NCI-H526 treated with DMSO at 0.1 percent for 48 hours (cell line): Measurements from ENCODE around the gene FZR1.

Experiments used
- DNase-seq: peaks from one replicate; lab custom pipeline; 2025; lab: John Stamatoyannopoulos, UW

FZR1 gene

DNA sequence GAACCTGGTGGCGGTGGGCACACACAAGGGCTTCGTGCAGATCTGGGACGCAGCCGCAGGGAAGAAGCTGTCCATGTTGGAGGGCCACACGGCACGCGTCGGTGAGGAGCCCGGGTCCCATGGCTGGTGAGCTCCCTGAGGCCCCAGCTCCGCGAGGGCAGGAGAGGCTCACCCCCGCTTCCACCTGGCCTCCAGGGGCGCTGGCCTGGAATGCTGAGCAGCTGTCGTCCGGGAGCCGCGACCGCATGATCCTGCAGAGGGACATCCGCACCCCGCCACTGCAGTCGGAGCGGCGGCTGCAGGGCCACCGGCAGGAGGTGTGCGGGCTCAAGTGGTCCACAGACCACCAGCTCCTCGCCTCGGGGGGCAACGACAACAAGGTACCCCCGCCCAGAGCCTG is 25.6 kb downstream of the FZR1 start:
- DNase-seq = no peak

DNA sequence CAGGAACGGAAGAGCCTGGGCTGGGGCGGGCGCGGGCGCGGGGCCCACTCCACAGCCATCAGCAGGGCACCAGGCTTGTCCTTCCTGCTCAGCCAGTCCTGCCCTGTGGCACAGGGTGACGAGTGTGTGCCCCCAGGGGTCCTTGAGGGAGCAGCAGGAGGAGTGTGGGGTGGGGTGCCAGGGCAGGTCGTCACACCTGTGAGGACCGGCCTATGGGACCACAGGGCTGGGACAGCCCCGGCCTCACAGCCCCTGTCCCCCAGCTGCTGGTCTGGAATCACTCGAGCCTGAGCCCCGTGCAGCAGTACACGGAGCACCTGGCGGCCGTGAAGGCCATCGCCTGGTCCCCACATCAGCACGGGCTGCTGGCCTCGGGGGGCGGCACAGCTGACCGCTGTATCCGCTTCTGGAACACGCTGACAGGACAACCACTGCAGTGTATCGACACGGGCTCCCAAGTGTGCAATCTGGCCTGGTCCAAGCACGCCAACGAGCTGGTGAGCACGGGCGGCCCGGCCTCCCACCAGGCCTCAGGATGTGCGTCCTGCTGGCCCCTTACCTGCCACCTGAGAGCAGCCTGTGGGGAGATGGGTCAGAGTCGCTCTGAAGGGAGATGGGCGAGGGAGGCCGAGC is 26.2 kb downstream of the FZR1 start:
- DNase-seq = no peak

DNA sequence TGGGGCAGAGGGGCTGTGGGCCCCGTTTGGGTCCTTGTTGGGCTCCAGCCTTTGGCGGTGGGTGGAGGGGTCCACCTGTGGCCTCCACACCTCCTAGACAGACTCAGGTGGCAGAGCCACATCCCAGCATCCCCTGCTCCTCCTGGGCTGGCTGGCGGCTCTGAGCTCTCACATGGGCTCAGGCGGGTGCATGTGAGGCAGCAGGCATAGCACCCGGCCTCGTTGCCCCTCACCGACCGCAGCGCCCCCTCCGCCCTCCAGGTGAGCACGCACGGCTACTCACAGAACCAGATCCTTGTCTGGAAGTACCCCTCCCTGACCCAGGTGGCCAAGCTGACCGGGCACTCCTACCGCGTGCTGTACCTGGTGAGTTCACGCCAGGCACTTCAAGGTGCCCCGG is 26.9 kb downstream of the FZR1 start:
- no peak for DNase-seq

DNA sequence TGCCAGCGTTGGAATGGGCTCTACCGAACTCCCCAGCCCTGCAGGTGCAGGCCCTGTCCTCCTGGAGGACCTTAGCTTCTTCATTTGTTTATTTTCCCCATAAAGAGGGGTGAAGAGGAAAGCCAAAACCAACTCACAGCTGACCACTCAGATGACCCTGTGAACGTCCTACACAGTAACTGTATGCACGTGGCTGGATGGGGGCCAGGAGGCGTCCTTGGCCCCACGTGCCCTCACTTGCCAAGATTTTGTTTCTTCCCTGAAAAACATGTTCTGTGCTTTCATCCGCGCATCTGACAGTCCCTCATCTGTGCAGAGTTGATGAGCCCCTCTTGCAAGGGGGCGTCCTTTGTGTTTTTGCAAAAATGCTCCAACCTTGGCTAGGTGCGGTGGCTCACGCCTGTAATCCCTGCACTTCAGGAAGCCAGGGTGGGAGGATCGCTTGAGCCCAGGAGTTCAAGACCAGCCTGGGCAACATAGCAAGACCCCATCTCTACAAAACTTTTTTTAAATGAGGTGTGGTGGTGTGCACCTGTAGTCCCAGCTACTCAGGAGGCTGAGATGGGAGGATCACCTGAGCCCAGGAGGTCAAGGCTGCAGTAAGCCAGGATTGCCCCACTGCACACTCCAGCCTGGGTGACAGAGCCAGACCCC is 27.6 kb downstream of the FZR1 start:
- DNase-seq = no peak

DNA sequence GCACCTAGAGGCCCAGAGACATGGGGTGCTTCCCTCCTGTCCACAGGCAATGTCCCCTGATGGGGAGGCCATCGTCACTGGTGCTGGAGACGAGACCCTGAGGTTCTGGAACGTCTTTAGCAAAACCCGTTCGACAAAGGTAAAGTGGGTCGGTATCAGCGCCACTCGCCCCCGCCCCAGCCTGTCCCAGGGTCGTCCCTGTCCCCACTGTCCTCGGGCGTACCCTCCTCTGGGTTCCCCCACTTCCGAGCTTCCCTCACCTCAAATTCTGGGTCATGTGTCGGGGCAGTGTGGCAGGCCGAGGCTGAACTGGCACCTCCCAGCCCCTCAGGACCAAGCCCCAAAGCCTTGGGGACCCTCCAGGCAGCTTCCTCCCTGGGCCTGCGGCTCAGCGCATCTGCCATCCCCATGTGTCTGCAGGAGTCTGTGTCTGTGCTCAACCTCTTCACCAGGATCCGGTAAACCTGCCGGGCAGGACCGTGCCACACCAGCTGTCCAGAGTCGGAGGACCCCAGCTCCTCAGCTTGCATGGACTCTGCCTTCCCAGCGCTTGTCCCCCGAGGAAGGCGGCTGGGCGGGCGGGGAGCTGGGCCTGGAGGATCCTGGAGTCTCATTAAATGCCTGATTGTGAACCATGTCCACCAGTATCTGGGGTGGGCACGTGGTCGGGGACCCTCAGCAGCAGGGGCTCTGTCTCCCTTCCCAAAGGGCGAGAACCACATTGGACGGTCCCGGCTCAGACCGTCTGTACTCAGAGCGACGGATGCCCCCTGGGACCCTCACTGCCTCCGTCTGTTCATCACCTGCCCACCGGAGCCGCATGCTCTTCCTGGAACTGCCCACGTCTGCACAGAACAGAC is 28.5 kb downstream of the FZR1 start:
- no peak for DNase-seq

DNA sequence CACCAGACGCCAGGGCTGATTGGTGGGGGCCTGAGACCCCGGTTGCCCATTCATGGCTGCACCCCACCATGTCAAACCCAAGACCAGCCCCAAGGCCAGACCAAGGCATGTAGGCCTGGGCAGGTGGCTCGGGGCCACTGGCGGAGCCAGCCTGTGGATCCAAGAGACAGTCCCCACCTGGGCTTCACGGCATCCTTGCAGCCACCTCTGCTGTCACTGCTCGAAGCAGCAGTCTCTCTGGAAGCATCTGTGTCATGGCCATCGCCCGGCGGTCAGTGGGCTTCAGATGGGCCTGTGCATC is 29.1 kb downstream of the FZR1 start:
- DNase-seq = no peak

DNA sequence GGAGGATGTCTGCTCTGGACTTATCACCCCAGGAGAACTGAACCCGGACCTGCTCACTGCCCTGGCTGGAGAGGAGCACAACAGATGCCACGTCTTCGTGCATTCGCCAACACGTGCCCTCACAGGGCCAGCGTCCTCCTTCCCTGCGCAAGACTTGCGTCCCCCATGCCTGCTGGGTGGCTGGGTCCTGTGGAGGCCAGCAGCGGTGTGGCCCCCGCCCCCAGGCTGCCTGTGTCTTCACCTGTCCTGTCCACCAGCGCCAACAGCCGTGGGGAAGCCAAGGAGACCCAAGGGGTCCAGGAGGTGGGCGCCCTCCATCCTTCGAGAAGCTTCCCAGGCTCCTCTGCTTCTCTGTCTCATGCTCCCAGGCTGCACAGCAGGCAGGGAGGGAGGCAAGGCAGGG is 29.5 kb downstream of the FZR1 start:
- DNase-seq = no peak

DNA sequence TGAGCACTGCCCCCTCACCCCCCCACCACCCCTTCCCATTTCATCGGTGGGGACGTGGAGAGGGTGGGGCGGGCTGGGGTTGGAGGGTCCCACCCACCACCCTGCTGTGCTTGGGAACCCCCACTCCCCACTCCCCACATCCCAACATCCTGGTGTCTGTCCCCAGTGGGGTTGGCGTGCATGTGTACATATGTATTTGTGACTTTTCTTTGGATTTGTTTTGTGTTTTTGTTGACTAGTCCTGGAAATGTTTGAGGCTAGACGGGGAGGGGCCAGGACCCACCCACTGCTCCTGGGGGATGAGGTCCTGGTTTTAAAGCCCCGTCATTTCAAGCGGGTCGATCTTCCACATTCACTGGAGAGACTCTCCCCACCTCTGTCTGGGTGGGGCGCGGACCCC is 29.9 kb downstream of the FZR1 start:
- DNase-seq = no peak

DNA sequence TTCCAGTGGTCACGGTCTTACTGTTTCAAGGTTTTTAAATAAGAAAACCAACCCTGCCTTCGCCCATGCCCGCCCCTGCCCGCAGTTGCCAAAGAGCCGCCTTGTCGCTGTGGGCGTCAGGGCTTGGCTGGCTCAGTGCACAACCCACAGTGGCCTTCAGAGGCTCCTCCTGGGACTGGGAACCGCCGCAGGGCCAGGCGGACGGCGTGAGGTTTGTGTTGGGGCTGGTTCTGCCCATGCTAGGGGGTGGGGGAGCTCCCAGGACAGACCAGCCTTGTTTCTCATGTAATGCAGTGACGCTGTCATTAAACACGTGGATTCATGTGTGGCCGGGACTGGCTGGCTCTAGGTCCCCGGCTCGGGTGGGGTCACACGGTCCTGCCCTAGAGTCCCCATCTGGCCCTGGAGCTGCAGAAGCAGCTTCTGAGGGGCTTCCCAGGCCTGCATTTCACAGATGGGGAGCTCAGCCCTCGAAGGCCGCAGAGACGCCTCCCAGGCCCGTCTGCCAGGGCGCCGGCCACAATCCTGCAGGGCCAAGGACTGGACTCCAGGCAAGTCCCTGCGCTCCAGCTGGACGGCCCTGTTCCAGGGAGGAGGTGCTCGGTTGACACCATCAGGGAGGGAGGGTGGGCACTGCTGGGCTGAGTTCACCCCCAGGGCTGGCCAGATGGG is 30.5 kb downstream of the FZR1 start:
- DNase-seq = no peak

DNA sequence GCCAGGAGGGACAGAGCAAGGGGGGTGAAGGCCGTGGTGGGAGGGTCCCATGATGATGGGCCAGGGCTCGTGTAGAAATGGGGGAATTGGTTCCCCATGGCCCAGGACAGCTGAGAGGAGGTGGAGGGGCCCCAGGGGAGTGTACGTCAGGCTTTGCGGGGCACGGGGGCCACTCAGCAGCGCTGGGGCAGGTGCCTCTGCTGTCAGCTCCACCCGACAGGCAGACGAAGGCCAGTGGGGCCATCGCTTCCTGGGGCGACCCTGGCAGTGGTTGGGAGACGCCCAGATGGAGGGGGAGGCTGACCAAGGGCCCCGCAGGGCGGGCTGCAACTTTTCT is 31.0 kb downstream of the FZR1 start:
- DNase-seq = no peak

DNA sequence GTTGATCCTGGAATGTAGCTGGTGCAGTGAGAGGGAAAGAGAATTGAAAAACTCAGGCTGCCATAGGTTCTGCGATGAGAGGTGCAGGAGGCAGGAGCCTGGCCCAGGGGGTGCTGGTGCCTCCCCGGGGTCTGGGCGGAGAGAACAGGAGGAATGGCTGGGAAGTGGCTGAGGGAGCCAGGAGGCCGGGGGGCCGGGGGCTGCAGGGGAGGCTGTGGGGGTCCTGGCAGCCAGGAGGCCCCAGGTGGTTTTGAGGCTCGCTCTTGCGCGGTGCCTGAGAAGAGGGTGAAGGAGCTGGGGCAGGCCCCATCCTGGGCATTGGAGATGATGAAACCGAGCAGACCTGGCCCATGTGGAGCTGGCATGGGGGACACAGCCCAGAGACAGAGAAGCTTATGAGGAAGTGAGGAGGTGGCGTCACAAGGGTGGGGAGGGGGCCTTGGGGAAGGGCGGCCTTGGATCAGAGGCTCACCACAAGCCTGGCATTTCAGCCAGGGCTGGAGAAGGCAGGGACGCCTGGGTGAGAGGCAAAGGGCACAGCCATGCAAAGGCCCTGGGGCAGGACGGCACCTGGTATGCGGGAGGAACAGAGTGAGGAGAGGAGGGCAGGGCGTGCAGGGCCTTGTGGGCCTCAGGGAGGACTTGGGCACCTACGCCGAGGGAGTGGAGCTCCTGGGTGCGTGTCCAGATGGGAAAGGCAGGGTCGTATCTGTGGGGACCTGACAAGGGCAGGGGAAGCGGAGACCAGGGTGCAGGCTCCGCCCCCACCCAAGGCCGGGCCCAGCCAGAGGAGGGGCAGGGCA is 31.5 kb downstream of the FZR1 start:
- DNase-seq = no peak

DNA sequence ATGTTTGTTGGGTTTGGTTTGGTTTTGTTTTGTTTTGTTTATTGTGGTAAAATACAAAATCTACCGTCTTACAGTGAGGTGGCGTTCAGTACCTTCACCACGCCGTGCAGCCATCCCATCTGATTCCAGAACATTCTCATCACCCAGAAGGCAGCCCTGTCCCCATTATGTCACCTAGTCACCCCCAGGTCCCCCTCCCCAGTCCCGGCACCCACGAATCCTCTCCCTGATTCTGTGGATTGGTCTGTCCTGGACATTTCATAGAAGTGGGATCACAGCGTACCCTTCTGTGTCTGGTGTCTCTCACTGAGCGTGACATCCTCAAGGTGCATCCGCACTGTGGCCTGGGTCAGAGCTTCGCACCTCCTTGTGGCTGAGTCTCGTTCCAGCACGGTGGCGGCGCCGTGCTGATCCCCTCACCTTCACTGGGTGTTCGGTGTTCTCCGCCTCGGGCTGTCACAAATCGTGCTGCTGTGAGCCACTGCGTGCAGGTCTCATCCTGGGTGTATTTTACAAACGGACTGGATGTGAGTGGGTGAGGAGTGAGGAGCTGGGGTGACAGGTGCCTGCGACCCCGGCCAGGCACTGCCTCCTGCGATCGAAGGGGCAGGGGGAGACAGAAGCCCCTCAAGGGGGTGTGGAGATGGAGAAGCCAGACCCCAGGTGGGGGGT is 32.3 kb downstream of the FZR1 start:
- no peak for DNase-seq

DNA sequence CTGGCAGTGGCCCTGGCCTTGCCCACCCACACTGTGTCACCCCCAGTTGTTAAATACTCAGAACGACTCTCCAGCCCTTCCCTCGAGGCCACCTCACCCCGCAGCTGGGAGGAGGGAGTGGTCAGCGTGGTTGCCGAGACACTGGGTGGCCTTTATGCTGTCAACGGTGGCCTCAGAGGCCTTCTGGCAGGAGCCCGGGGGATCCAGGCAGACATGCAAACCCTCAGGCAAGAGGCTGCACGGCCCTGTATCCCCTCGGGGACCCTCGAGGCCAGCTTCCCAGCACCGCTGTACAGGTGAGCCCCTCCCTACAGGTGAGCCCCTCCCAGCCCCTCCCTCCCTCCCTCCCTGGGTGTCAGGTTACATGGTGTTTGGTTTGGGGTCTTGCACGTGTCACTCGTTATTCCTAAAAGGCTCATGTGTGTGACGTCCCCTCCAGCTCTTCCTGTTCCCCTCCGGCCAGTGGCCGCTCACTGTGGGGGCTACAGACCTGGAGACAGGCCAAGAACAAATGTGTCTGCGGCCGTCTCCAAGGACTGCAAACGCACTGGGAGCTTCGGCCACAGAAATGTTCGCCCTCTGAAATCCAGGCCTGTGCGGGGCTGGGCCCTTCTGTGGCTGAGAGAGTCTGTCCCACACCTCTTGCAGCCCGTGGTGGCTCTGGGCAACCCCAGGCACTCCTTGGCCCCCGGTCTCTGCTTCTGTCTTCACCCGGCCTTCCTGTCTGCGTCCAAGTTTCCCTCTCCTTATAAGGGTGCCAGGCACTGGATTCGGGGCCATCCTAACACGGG is 33.0 kb downstream of the FZR1 start, which contains the start of gene TEKTIP1:
Gene TEKTIP1 (plus strand): TSS at position 210 of the 791 bp plus-strand sequence. CDS start 4 bp downstream, at position 214.
- DNase-seq = no peak

DNA sequence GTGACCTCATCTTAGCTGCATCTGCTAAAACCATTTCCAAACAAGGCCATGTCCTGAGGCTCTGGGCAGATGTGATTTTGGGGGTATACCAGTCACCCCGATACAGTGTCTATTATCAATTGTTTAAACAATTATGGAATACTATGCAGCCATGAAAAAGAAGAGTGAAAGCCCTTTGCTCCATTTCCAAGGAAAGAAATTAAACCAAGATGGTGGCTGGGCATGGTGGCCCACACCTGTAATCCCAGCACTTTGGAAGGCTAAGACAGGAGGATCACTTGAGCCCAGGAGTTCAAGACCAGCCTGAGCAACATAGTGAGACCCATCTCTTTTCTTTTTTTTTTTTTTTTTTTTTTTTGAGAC is 33.6 kb downstream of the FZR1 start:
- no peak for DNase-seq

DNA sequence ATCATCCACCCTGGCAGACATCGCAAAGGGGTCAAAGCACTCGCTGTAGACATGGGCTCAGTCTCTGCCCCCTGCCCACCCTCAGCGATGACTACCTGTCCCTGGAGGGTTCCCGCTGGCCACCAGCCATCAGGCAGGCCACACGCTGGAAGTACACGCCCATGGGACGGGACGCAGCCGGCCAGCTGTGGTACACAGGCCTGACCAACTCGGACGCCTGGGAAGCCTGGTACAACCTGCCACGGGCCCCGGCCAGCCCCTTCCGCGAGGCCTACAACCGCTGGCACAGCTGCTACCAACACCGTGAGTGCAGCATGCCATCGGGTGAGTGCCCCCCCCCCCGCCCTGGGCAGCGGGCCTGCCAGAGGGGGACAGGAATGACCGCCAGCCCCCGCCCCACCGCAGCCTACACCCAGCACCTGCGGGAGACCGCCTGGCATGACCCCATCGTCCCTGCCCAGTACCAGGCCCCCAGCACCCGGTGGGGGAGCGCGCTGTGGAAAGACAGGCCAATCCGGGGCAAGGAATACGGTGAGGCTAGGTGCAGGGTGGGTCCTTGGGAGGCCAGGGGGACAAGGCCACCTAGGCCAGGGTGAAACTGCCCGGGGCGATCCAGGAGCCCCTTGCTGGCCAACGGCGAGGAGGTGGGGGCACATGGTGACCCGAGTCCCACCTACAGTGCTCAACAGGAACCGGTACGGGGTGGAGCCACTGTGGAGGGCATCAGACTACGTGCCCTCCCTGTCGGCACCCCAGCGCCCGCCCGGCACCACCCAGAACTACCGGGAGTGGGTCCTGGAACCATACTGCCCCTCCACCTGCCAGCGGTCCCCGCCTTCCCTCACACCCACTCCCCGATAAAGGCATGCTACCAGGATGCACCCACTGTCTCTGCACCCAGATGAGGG is 37.3 kb downstream of the FZR1 start:
- no peak for DNase-seq

DNA sequence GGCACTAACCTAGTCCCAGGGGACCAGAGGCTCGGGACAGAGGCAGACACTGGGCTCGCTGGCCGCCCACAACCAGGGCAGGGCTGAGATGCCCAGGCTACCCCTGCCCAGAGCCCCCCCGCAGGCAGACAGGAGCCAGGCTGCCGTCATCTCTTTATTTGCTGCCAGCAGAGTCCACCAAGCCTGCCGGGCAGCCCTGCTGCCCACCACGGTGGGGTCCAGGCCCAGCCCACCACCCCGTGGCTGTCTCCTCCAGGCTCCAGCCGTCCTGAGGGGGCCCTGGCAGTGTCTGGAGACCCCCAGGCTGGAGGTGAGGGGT is 37.9 kb downstream of the FZR1 start:
- DNase-seq = no peak

DNA sequence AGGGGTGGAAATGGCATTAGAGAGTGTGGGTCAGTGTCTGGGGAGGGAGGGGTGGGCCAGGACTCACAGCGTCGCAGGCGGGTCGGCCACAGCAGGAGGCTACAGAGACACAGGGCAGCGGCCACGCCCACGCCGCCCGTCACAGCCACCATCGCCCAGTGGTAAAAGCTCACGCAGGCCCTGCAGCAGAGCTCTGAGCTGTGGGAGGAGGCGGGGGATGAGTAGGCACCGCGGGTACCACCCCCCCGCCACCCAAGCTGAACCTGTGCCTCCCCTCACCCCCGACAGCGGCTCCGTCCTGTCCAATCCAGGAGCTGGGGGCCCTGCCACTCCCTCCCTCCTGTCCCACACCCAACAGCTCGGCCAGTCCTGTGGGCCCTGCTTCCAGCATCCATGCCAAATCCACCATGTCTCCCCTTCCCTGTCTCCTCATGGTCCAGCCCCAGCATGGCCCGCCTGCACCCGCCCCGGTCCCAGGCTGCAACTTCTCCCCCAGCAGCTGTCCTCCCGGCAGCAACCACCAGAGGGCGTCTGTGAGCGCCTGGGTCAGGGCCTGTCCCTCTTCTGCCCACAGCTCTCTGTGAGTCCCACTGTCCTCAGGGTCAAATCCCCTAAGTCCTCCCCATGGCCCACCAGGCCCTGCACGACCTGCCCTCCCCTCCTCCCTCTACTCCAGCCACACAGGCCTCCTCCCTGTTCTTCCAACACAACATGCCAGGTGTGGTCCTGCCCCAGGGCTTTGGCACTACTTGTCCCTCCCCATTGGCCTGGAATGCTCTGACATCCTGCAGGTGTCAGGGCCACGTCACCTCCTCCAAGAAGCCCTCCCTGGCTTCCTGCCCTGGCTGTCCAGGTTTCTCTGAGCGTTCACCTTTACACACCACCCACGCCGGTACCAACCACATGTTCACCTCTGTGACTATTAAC is 38.9 kb downstream of the FZR1 start:
- no peak for DNase-seq

DNA sequence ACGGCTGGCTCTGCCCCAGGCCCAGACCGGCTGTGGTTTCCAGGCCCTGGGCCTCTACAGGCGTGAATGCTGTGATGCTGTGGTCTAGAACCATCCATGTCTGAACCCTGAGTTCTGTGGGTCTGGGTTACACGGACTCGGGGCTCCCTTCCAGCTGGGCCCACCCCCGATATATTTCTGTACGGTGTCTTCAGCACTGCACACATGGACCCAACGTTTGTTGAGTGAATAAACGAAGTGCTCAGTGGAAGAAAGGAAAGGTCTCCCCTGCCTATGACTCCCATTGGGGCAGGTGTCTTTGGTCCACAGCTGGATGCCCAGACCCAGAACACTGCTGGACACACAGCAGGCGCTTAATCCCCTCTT is 39.5 kb downstream of the FZR1 start:
- DNase-seq = no peak

DNA sequence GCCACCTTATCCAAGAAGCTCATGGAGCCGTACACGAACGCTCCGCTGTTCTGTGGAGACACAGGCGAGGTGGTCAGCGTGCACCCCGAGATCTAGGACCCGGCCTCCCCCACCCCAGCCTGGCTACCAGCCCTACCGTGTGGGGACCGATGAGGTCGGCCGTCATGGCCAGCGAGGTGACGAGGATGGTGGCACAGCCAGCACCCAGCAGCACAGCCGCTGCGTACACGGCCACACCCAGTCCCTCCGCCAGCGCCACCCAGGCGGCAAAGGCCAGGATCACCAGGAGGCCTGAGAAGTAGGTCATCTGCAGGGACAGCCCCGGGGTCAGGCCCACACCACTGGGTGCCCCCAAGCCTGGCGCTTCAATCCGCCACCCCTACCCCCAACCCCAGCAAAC is 40.0 kb downstream of the FZR1 start:
- no peak for DNase-seq
